ENCODE measurements around the gene F7. TPM values are rescaled to one million over a fixed set of nuclear protein-coding genes. Genes with fewer than 3 reads are reported as not detected.
A peak's percentile ranks its signal among the peaks of the same experiment; 100 is the strongest.

Gene F7
- total RNA-seq, 1 donor from 2014 or later: 3.6 TPM

- no peak for DNase-seq (ENCODE audit: low spot score)
These were observed 18.3 kb upstream of the F7 start for GRCh38 chr13:113086991-113087922.

DNA sequence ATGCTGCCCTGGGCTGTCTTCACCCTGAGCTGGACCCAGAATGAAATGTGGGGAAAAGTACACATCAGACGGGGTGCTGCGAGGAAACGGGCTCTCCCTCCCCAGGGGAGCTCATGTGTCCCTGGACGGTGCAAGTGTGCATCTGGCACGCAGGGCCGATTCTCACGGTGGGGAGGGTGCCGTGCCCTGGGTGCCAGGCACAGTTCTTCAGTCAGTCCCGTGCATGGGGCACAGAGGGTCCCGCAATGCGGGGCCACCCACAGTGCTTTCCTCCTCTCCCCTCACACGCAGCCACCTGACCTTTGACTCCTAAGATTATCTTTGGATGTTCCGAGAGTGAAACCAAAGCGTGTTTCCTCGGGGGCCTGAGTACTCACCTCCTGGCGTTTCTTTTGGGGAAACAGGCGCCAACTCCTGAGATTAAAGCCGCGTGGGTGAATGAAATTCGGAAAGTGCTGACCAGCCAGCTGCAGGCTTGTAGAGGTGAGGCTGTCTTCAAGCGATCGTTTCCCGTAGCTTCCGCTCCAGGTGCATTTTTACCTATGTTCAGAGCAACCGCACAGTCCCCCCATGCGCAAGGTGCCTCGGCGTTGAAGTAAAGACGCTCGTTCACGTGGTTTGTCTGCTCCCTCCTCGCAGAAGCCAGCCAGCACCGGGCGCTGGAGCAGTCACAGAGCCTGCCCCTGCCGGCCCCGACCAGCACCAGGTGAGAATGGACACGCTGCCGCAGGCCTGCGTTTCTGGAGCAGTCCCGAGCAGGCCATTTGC is 17.5 kb upstream of the F7 start:
- DNase-seq (ENCODE audit: low spot score): no peak

DNA sequence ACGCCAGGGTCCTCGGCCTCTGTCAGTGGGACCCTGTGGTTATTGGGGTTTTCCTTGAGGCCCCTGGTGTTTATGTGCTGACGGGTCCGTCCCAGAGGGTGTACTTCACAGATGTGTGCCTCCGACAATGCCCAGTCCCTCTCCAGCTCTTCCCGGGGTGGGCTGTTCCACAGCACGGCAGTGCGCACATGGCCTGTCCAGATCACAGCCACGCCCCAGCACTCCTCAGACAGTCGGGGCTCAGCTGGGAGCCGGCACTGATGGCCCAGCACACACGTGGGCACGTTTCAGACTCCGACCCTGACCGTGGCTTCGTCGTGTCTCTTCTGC is 16.9 kb upstream of the F7 start:
- no peak for DNase-seq (ENCODE audit: low spot score)

- no peak for DNase-seq (ENCODE audit: low spot score)
These were observed 15.7 kb upstream of the F7 start for GRCh38 chr13:113089693-113090414.

GRCh38 chr13:113090415-113090770 is 15.2 kb upstream of the F7 start:
- DNase-seq (ENCODE audit: low spot score): no peak

- no peak for DNase-seq (ENCODE audit: low spot score)
These were observed 14.8 kb upstream of the F7 start for GRCh38 chr13:113090806-113091205.

GRCh38 chr13:113091211-113091771 is 14.3 kb upstream of the F7 start:
- DNase-seq (ENCODE audit: low spot score): no peak

- no peak for DNase-seq (ENCODE audit: low spot score)
These were observed 13.5 kb upstream of the F7 start for GRCh38 chr13:113091891-113092775.

DNA sequence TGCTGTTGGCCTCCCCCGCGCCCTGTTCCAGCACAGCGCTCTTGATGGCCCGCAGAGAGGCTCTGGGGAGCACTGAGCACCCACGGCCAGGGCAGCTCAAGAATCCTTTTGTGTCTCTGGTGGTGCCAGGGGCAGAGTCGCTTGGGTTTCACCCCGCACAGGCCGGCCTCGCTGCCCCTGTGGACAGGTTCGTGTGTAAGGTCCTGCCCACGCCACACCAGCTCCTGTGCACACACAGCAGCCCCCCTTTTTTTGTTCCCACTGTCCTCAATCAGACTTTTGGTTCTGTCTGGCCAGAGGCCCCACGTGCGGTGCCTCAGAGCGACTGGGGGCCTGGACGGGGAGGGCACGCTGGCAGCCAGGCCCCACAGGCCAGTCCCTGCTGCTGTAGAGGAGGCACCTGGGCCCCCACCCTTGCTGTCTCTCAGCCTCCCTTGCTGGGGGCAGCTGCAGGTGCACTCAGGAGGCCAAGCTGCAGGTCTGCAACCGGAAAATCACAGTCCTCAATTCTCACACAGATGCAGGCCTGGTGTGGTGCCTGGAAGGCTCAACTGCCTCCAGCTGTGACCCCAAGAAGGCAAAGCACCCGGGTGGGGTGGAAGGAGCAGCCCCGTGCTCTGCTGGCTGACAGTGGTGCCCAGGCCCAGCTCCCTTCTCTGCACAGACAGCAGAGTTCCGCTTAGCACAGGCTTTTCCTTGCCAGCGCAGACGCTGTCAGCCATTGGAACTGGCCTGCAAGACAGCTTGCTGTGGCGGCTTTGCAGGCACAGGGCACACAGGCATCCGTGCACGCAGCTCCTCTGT is 12.6 kb upstream of the F7 start:
- no peak for DNase-seq (ENCODE audit: low spot score)

- DNase-seq (ENCODE audit: low spot score): no peak
These were observed 11.8 kb upstream of the F7 start for GRCh38 chr13:113093580-113094409.

DNA sequence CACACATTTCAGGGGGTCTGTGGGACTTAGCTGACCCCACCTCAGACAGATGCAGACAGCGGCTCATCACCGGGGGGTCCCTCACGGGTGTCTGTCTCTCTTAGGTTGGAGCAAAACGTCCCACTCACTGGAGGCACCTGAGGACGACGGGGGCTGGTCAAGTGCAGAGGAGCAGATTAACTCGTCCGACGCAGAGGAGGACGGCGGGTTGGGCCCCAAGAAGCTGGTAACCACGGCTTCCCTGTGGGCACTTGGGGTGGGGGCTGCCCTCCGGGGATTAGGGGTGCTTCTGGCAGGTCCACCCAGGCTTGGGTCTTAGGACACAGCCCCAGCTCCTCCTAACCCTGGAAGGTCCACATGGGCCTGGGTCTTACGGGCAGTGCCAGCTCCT is 11.2 kb upstream of the F7 start:
- no peak for DNase-seq (ENCODE audit: low spot score)

GRCh38 chr13:113095146-113096051 is 10.2 kb upstream of the F7 start:
- DNase-seq (ENCODE audit: low spot score): no peak

- no peak for DNase-seq (ENCODE audit: low spot score)
These were observed 9.4 kb upstream of the F7 start for GRCh38 chr13:113096052-113096744.

DNA sequence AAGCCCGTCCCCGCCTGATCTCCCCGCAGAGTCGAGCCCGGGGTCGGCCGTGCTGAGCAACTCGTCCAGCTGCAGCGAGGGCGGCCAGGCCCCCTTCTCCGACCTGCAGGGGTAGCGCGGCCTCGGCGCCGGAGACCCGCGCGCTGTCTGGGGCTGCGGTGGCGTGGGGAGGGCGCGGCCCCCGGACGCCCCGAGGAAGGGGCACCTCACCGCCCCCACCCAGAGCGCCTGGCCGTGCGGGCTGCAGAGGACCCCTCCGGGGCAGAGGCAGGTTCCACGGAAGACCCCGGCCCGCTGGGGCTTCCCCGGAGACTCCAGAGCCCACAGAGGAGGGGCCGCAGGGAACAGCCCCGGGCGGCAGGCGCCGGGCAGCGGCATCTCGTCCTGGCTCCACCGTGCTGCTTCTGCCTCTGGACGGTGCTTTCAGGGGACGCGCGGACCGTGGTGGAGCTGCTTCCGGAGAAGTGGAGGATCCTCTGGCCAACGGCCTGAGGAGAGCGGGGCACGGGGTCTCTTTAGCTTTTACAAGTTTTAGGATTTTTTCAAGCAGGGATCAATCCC is 8.8 kb upstream of the F7 start:
- no peak for DNase-seq (ENCODE audit: low spot score)

DNA sequence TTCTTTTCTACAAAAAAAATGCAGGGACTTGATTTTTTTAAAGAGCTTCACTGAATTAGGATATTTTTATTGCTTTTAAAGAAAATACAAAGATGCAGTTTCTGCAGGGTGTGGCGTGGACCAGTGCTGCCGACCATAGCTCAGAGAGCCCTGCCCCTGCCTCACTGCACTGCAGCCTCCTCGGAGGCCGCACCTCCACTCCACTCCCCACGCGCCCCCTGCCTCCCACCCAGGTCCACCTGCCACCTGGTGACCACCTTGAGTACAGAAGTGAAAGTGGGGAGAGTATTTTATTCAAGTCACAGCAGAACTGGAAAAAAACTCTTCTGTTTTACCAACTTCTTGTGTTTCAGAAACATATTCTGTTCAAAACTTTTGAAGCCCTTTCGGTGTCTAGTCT is 7.9 kb upstream of the F7 start:
- no peak for DNase-seq (ENCODE audit: low spot score)

DNA sequence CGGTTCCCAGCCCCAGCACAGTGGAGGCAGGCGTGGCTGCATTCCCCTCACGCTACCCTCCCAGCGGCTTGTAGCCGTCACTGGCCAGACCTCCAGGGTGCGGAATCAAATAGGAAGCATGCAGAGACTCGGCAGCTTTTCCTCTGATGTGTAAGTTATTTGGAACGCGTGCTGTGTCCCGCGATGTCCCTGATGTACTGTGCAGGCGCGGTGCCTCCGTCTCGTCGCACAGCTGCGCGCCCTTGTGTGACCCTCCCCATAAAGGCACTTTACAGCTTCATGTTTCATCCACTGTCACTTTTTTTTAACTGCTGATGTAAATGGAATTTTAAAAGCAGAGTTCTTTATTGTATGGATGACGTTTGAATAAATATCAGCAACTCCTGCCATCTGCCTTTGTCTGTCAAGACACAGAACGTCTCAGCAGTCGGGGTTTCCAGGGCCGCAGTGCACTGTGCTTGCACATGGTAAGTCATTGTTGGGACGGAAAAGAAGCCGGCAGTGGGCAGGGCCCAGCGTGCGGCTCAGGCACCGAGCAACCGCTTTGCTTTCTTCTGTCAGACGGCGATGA is 7.3 kb upstream of the F7 start:
- peak; percentile 16 for DNase-seq (ENCODE audit: low spot score)

- no peak for DNase-seq (ENCODE audit: low spot score)
These were observed 6.4 kb upstream of the F7 start for GRCh38 chr13:113099142-113099541.
